Erythroblast (primary cell): Measurements from ENCODE around the gene TMEM89.

Experiments
- GATA1 ChIP-seq: IDR thresholded peaks from 2 replicates; pipeline ENCODE4 v1.6.1; 2011; ENCODE audit warnings: low read depth, mild to moderate bottlenecking, control low read depth, low read length, moderate library complexity
- POLR2A ChIP-seq: IDR thresholded peaks from 2 replicates; pipeline ENCODE4 v1.6.1; 2011; ENCODE audit warnings: mild to moderate bottlenecking, low read length

DNA sequence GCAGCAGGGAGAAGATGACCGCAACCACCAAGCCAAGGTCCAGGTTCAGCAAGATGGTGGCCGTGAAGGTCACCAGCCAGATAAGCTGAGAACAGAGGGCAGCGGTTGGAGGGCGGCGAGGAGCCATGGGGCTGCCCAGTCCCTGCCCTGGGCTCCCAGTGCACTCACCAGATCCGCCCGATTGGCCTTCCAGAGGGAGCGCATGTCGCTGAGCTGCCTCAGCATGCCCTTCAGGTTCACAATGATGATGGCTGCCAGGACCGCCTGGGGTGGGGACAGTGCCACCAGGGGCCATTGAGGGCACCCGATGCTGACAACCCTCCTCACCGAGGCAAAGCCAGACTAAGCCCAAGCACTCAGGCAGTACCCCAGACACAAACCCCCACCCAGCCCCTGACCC lies 8.3 kb upstream of the TMEM89 start:
- no peak for TF ChIP-seq POLR2A
- TF ChIP-seq GATA1 = no peak
